HepG2 (cell line): ENCODE measurements around the gene HSP90AA1. TPM values are rescaled to one million over a fixed set of nuclear protein-coding genes. Genes with fewer than 3 reads are reported as not detected.

Source experiments
- ATAC-seq: fragments of 200-7000 bp; cut with Tn5 transposase; 3 replicates; pipeline ENCODE4 v1.9.1; 2020; ENCODE audit warnings: mild to moderate bottlenecking, moderate library complexity
- BruUV-seq: library from RNA; stranded (reverse); fragments of 400-500 nt; replicated peaks from 2 replicates; lab custom pipeline; 2021; lab: Mats Ljungman, UMichigan
- CTCF ChIA-PET: fragments of 300-600 bp; formaldehyde crosslinking; extraction: SDS; loops from one replicate; lab custom pipeline; 2021; ENCODE audit warnings: low total read pairs, inconsistent platforms, low intra/inter-chr PET ratio; lab: Yijun Ruan, JAX
- POLR2A ChIA-PET: fragments of 350-600 bp; sonication (Branson Sonifier 250); formaldehyde crosslinking; loops from one replicate; lab custom pipeline; 2020; ENCODE audit warnings: antibody characterized with exemption, inconsistent platforms; lab: Yijun Ruan, JAX
- DNase-seq: peaks from one replicate; pipeline ENCODE4 v3.0.0-alpha.2; 2015; ENCODE audit warnings: low spot score
- FAIRE-seq: peaks from 3 replicates; lab custom pipeline; 2011; peaks lifted over from hg19 to GRCh38; lab: Jason Lieb, UNC
- H2AFZ ChIP-seq: one replicate; pipeline ENCODE4 v1.6.1; 2011; ENCODE audit warnings: low read length, inconsistent platforms
- H3K27ac ChIP-seq: fragments of 300-600 bp; 3 replicates; pipeline ENCODE4 v1.8.0; 2011; ENCODE audit warnings: mixed run types, mild to moderate bottlenecking, mixed read lengths, low read length, inconsistent platforms; ENCODE audit not compliant: insufficient read depth; ENCODE audit errors: extremely low read length
- H3K27me3 ChIP-seq, 2 experiments: fragments of 200-600 bp in 1 of 2; 2 replicates in 1 of 2; 3 replicates in 1 of 2; pipeline versions ENCODE4 v1.6.0 to v1.8.0; 2011; ENCODE audit warnings: low read length in 2 of 2, mild to moderate bottlenecking in 2 of 2, moderate library complexity in 2 of 2, inconsistent platforms in 1 of 2; ENCODE audit not compliant: insufficient read depth in 2 of 2, control insufficient read depth in 1 of 2
- H3K36me3 ChIP-seq, 2 experiments: fragments of 200-600 bp in 1 of 2; replicated peaks in 1 of 2; 2 replicates in 1 of 2; 3 replicates in 1 of 2; pipeline versions ENCODE4 v1.5.1 to v1.8.0; 2011; ENCODE audit warnings: low read length in 2 of 2, inconsistent platforms in 1 of 2; ENCODE audit not compliant: insufficient read depth in 2 of 2, control insufficient read depth in 1 of 2
- H3K4me1 ChIP-seq: 2 replicates; pipeline ENCODE4 v1.5.1; 2012; ENCODE audit warnings: low read length, inconsistent platforms; ENCODE audit not compliant: insufficient read depth
- H3K4me2 ChIP-seq: 2 replicates; pipeline ENCODE4 v1.6.0; 2011; ENCODE audit warnings: low read depth, low read length, inconsistent platforms
- H3K4me3 ChIP-seq, 3 experiments: fragments of 200-600 bp in 1 of 3; sonication (generic), shearing (Covaris generic) in 1 of 3; replicated peaks in 1 of 3; 2 replicates each; pipeline ENCODE4 v1.5.1; 2011 to 2016; ENCODE audit warnings: low read length in 3 of 3, inconsistent platforms in 2 of 3, low read depth in 2 of 3, mild to moderate bottlenecking in 2 of 3, control low read depth in 1 of 3, mixed read lengths in 1 of 3; ENCODE audit not compliant: insufficient read depth in 1 of 3
- H3K79me2 ChIP-seq: one replicate; pipeline ENCODE4 v1.6.1; 2011; ENCODE audit warnings: low read length, inconsistent platforms; ENCODE audit not compliant: insufficient read depth
- H3K9ac ChIP-seq: 2 replicates; pipeline ENCODE4 v1.6.0; 2011; ENCODE audit warnings: mild to moderate bottlenecking, low read depth, low read length, inconsistent platforms; ENCODE audit not compliant: insufficient read depth
- H3K9me3 ChIP-seq: 2 replicates; pipeline ENCODE4 v1.5.1; 2012; ENCODE audit warnings: mild to moderate bottlenecking, low read length
- H4K20me1 ChIP-seq: 2 replicates; pipeline ENCODE4 v1.6.0; 2011; ENCODE audit warnings: inconsistent platforms, mild to moderate bottlenecking, low read length, moderate library complexity; ENCODE audit not compliant: insufficient read depth
- CC2D1A ChIP-seq: sonication (generic); formaldehyde crosslinking; IDR thresholded peaks from 2 replicates; pipeline ENCODE4 v1.8.1; 2023; ENCODE audit warnings: mild to moderate bottlenecking, missing genetic modification reagents
- DNMT1 ChIP-seq: sonication (generic); formaldehyde crosslinking; IDR thresholded peaks from 2 replicates; pipeline ENCODE4 v1.5.1; 2020; ENCODE audit warnings: mild to moderate bottlenecking, missing genetic modification reagents
- JARID2 ChIP-seq: sonication (generic); formaldehyde crosslinking; IDR thresholded peaks from 2 replicates; pipeline ENCODE4 v1.8.1; 2023; ENCODE audit warnings: missing genetic modification reagents, inconsistent platforms; ENCODE audit not compliant: insufficient replicate concordance
- KDM5A ChIP-seq: fragments of 200-600 bp; sonication (generic); IDR thresholded peaks from 2 replicates; pipeline ENCODE4 v1.7.0; 2018; ENCODE audit warnings: antibody characterized with exemption, mild to moderate bottlenecking, low read length, borderline replicate concordance
- KLF11 ChIP-seq: IDR thresholded peaks from 2 replicates; pipeline ENCODE4 v1.6.1; 2016; ENCODE audit warnings: missing compliant biosample characterization
- MYC ChIP-seq: sonication (generic); formaldehyde crosslinking; IDR thresholded peaks from 2 replicates; pipeline ENCODE4 v1.9.0; 2021; ENCODE audit warnings: missing genetic modification reagents, borderline replicate concordance
- PAF1 ChIP-seq: IDR thresholded peaks from 2 replicates; pipeline ENCODE4 v1.6.1; 2016; ENCODE audit warnings: missing genetic modification reagents, missing compliant biosample characterization
- SRSF9 ChIP-seq: fragments of 200-400 bp; formaldehyde crosslinking; IDR thresholded peaks from 2 replicates; pipeline ENCODE4 v1.6.1; 2018; ENCODE audit warnings: borderline replicate concordance, mild to moderate bottlenecking, low read depth, low read length; ENCODE audit not compliant: insufficient read depth, poor library complexity, severe bottlenecking
- ZEB1 ChIP-seq: IDR thresholded peaks from 2 replicates; pipeline ENCODE4 v1.6.1; 2012; ENCODE audit warnings: mild to moderate bottlenecking, low read depth, inconsistent platforms; ENCODE audit not compliant: insufficient replicate concordance
- ZIK1 ChIP-seq: sonication (generic); formaldehyde crosslinking; IDR thresholded peaks from 2 replicates; pipeline ENCODE4 v1.5.0; 2020; ENCODE audit warnings: mild to moderate bottlenecking, low read depth, missing genetic modification reagents, borderline replicate concordance
- ZNF251 ChIP-seq: sonication (generic); formaldehyde crosslinking; IDR thresholded peaks from 2 replicates; pipeline ENCODE4 v1.9.0; 2021; ENCODE audit warnings: mild to moderate bottlenecking, missing genetic modification reagents
- ZNF432 ChIP-seq: sonication (generic); formaldehyde crosslinking; IDR thresholded peaks from 2 replicates; pipeline ENCODE4 v1.5.0; 2020; ENCODE audit warnings: missing genetic modification reagents, mild to moderate bottlenecking, borderline replicate concordance
- ZNF605 ChIP-seq: sonication (generic); formaldehyde crosslinking; IDR thresholded peaks from 2 replicates; pipeline ENCODE4 v1.8.0; 2022; ENCODE audit warnings: mild to moderate bottlenecking, missing genetic modification reagents
- ZNF615 ChIP-seq: sonication (generic); formaldehyde crosslinking; IDR thresholded peaks from 2 replicates; pipeline ENCODE4 v1.5.0; 2020; ENCODE audit warnings: mild to moderate bottlenecking, missing genetic modification reagents, borderline replicate concordance
- ZNF790 ChIP-seq: sonication (generic); formaldehyde crosslinking; IDR thresholded peaks from 2 replicates; pipeline ENCODE4 v1.8.0; 2022; ENCODE audit warnings: missing genetic modification reagents, mild to moderate bottlenecking, borderline replicate concordance
- WGBS: methylation state at CpG from one replicate; pipeline ENCODE4 v1.1.6; 2017; ENCODE audit warnings: low lambda C conversion rate; 5-methylcytosine and 5-hydroxymethylcytosine counted together
- in situ Hi-C: cut with HindIII; loops from 2 replicates; pipeline ENCODE4 v1.10.0; 2017; ENCODE audit warnings: low pct_unique_long_range_greater_than_20kb; ENCODE audit not compliant: extremely low pct_ligation_motif_present
- intact Hi-C: fragments of 100-400 bp; cut with micrococcal nuclease; formaldehyde crosslinking; loops from one replicate; pipeline ENCODE4 v1.10.0; 2022; ENCODE audit not compliant: unreplicated experiment
- polyA plus RNA-seq, 8 experiments: library from polyadenylated mRNA; depleted of rRNA in 3 of 8; stranded (reverse) in 7 of 8; unstranded in 1 of 8; fragments of >200 nt; fragmentation: Illumina TruSeq in 4 of 8; extraction: Trizol in 4 of 8; gene quantifications; 2 replicates each; pipeline versions ENCODE4 v1.2.1 to v1.2.3, GENCODE V29; 2011 to 2016; ENCODE audit warnings: low read depth in 4 of 8, missing spikeins in 1 of 8, mixed read lengths in 1 of 8; ENCODE audit not compliant: insufficient read depth in 1 of 8
- total RNA-seq, 5 experiments: library from RNA; depleted of rRNA; stranded (reverse); fragments of >200 nt; fragmentation: Illumina TruSeq; extraction: Trizol; gene quantifications; 2 replicates each; pipeline ENCODE4 v1.2.3, GENCODE V29; 2016; ENCODE audit warnings: low read depth in 1 of 5
- TF ChIP-seq, protein P1 (sequence below): sonication (generic); formaldehyde crosslinking; IDR thresholded peaks from 2 replicates; pipeline ENCODE4 v1.4.0; 2020; ENCODE audit warnings: mild to moderate bottlenecking, low read depth, missing genetic modification reagents
- TF ChIP-seq, protein P2 (sequence below): sonication (generic); formaldehyde crosslinking; IDR thresholded peaks from 2 replicates; pipeline ENCODE4 v1.4.0; 2020; ENCODE audit warnings: mild to moderate bottlenecking, missing genetic modification reagents

Gene HSP90AA1
- total and polyA plus RNA-seq, 2 of the 13 experiments (the other 11 are each of a cell fraction or from before 2014, with no cell fraction given), result 262 to 636 TPM

DNA sequence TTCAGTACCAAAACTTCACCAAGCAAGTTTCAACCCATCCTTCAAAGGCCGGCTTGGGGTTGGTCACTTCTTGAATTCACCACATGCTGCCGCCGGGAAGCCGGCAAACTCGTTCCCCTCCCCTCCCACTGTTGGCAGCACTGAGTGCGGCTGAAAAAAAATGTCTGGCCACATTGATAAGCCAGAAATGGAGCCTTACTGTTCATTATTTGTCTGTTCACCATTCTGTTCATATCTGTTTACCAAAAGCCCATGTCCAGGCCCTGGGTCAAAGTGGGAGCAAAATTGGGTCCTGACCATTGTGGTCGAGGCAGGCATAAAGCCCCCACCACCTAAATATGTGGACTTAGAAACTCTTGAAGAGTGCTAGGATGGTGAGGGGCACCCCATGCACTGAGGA, 7.3 kb upstream of the HSP90AA1 start:
- H3K36me3 ChIP-seq, result no peaks in the 10 kb centered on the region
- intact Hi-C loops (no loop called here), in situ Hi-C loops (loop anchor here (25.0 kb wide), 1 partner anchor 382 kb away; no protein-coding TSS in a partner anchor)
- FAIRE-seq (no peak), ATAC-seq (peak; percentile 18; the same call in 2 of the 3 replicates), DNase-seq (no peak)
- H3K4me1 ChIP-seq, result peaks cover 37% of the 10 kb centered on the region
- H3K27me3 ChIP-seq, result peaks cover 2 to 25% of the 10 kb centered on the region in 2 experiments; a peak in 2 of 5 replicates
- TF ChIP-seq, protein P1, sequence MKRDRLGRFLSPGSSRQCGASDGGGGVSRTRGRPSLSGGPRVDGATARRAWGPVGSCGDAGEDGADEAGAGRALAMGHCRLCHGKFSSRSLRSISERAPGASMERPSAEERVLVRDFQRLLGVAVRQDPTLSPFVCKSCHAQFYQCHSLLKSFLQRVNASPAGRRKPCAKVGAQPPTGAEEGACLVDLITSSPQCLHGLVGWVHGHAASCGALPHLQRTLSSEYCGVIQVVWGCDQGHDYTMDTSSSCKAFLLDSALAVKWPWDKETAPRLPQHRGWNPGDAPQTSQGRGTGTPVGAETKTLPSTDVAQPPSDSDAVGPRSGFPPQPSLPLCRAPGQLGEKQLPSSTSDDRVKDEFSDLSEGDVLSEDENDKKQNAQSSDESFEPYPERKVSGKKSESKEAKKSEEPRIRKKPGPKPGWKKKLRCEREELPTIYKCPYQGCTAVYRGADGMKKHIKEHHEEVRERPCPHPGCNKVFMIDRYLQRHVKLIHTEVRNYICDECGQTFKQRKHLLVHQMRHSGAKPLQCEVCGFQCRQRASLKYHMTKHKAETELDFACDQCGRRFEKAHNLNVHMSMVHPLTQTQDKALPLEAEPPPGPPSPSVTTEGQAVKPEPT (CRISPR knock-in tag), result no peak
- TF ChIP-seq JARID2 (CRISPR knock-in tag), result no peak
- no peak for TF ChIP-seq ZNF790 (CRISPR knock-in tag)
- TF ChIP-seq ZEB1, result no peak
- TF ChIP-seq ZIK1, result no peak
- TF ChIP-seq SRSF9, result no peak
- no peak for TF ChIP-seq ZNF251 (CRISPR knock-in tag)
- TF ChIP-seq MYC (CRISPR knock-in tag), result no peak
- TF ChIP-seq ZNF615, result no peak
- TF ChIP-seq KLF11 (CRISPR knock-in tag), result no peak
- no peak for TF ChIP-seq CC2D1A (CRISPR knock-in tag)
- no peak for TF ChIP-seq ZNF605 (CRISPR knock-in tag)
- TF ChIP-seq KDM5A, result no peak
- no peak for TF ChIP-seq DNMT1 (CRISPR knock-in tag)
- TF ChIP-seq, protein P2, sequence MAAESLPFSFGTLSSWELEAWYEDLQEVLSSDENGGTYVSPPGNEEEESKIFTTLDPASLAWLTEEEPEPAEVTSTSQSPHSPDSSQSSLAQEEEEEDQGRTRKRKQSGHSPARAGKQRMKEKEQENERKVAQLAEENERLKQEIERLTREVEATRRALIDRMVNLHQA (CRISPR knock-in tag), result no peak
- TF ChIP-seq PAF1 (CRISPR knock-in tag), result no peak
- no peak for TF ChIP-seq ZNF432 (CRISPR knock-in tag)
- H3K79me2 ChIP-seq, result no peaks in the 10 kb centered on the region
- no peaks in the 10 kb centered on the region for H3K9me3 ChIP-seq
- H3K4me2 ChIP-seq, result no peak overlapping the region; the same call in 1 of the 2 replicates
- H3K9ac ChIP-seq, result no peak overlapping the region
- POLR2A ChIA-PET, result no interaction called here
- no TSS peak for BruUV-seq
- no peaks in the 10 kb centered on the region for H4K20me1 ChIP-seq
- H3K4me3 ChIP-seq, result no peak overlapping the region
- H3K27ac ChIP-seq, result no peak overlapping the region
- 29% methylated on average over 4 of the region's 7 CpGs for WGBS
- H2AFZ ChIP-seq, result no peak overlapping the region
- CTCF ChIA-PET, result interaction anchor here (3.1 kb wide), 1 partner anchor 31 kb away, joined by 22 read pairs; no protein-coding TSS in a partner anchor
